Heart left ventricle (tissue), 16 donors: ENCODE data around the gene MGP. TPM values are rescaled to one million over a fixed set of nuclear protein-coding genes. Genes with fewer than 3 reads are reported as not detected.

Experiments
- ATAC-seq, 4 donors: fragments of 200-7000 bp; cut with Tn5 transposase; one replicate each; pipeline ENCODE4 v1.9.1; 2020 to 2022; ENCODE audit warnings: moderate library complexity in 4 of 4, mild to moderate bottlenecking in 3 of 4, moderate number of reproducible peaks in 1 of 4
- DNase-seq, 5 donors: peaks; one replicate each; pipeline ENCODE4 v3.0.0-alpha.2; 2020
- H3K27ac ChIP-seq, 12 donors: fragments of 200-600 bp; sonication (generic) in 4 of 12; one replicate each; pipeline versions ENCODE4 v1.5.0 to v1.8.0; 2016 to 2022; ENCODE audit warnings: mild to moderate bottlenecking in 2 of 12
- H3K27me3 ChIP-seq, 9 donors: fragments of 200-600 bp; sonication (generic) in 2 of 9; one replicate each; pipeline versions ENCODE4 v1.5.1 to v1.8.0; 2016 to 2022; ENCODE audit warnings: mild to moderate bottlenecking in 3 of 9
- H3K36me3 ChIP-seq, 9 donors: fragments of 200-600 bp; sonication (generic) in 2 of 9; one replicate each; pipeline versions ENCODE4 v1.5.0 to v1.8.0; 2018 to 2022; ENCODE audit warnings: mild to moderate bottlenecking in 2 of 9
- H3K4me1 ChIP-seq, 12 donors: fragments of 200-600 bp; sonication (generic) in 4 of 12; one replicate each; pipeline versions ENCODE4 v1.5.0 to v1.8.0; 2016 to 2022; ENCODE audit warnings: mild to moderate bottlenecking in 3 of 12
- H3K4me3 ChIP-seq, 12 donors: fragments of 200-600 bp; sonication (generic) in 4 of 12; one replicate each; pipeline versions ENCODE4 v1.5.0 to v1.8.0; 2017 to 2022; ENCODE audit warnings: mild to moderate bottlenecking in 9 of 12, moderate library complexity in 4 of 12
- H3K9me3 ChIP-seq, 12 donors: fragments of 200-600 bp; sonication (generic) in 4 of 12; one replicate each; pipeline versions ENCODE4 v1.5.0 to v1.8.0; 2016 to 2022; ENCODE audit warnings: mild to moderate bottlenecking in 1 of 12
- CTCF ChIP-seq, 12 donors: fragments of 200-600 bp; sonication (generic) in 4 of 12; IDR thresholded peaks; one replicate each; pipeline versions ENCODE4 v1.5.0 to v1.8.0; 2018 to 2022; ENCODE audit warnings: antibody characterized with exemption in 12 of 12, mild to moderate bottlenecking in 5 of 12
- POLR2A ChIP-seq, 2 donors: fragments of 450-650 bp; IDR thresholded peaks; one replicate each; pipeline ENCODE4 v1.6.1; 2017; ENCODE audit warnings: antibody characterized with exemption in 2 of 2, mild to moderate bottlenecking in 2 of 2, moderate library complexity in 2 of 2
- WGBS, 4 donors: extraction: QIAGEN DNeasy Blood & Tissue Kit in 2 of 4; methylation state at CpG; one replicate each; pipeline versions ENCODE4 v1.1.5 to v1.1.7; 2013 to 2018; 5-methylcytosine and 5-hydroxymethylcytosine counted together
- intact Hi-C, 10 donors: fragments of 100-400 bp; cut with DNase I; formaldehyde crosslinking; loops; one replicate each; pipeline versions ENCODE4 v1.11.1 to v1.14.2; 2022
- polyA plus RNA-seq, 2 donors: library from polyadenylated mRNA; stranded (reverse); fragments of 200-250 nt; gene quantifications; one replicate each; pipeline ENCODE4 v1.2.3, GENCODE V29; 2013
- total RNA-seq, 9 donors: library from RNA; depleted of rRNA in 2 of 9; stranded (reverse); fragments of >200 nt in 2 of 9; fragmentation: NEBNext Ultra II Directional in 3 of 9; extraction: Animal tissue kit (Norgen Biotek cat#: 25700) in 3 of 9; gene quantifications; one replicate each; pipeline versions ENCODE4 v1.1.0 to v1.2.4, GENCODE V29; 2016 to 2023
- donor health status: ischemic (EF 13 %, LVEDD 7.1; RV severe dilation, severe dysfunction).
- donor health status: healthy with polysubstance abuse.
- donor health status: DM: no; HTN: yes; CAD: no.
- donor health status: DM: no; HTN: no; CAD: no.
- donor health status: ischemic (EF 25% LVEDD 6.9; RV normal size, moderate dysfunction).
- donor health status: ischemic (EF 25% LVEDD 5.7; RV mildly dilated, moderate dysfunction).
- donor health status: healthy.
- donor health status: DM: yes; HTN: yes; CAD: no.
- donor health status: ischemic (EF 35%, LVEDD 5.7; RV mildly dilated, moderate dysfunction).
- donor health status: nonischemic (EF 11% LVEDD 7.7; RV severe dilation, severe dysfunction).
- donor health status: DM: yes; HTN: yes; CAD: no.
- donor health status: PGD.
- donor health status: ischemic (EF 29% LVEDD 5.4; RV normal size, mild dysfunction).
- donor health status: nonischemic (EF 23%, LVEDD 6.1; RV moderate dilation, normal function).

MGP gene
- total and polyA plus RNA-seq, 11 donors: 142 to 651 (median 255) TPM

- Histone ChIP-seq H3K9me3 (no peaks in the 10 kb centered on the region), H3K36me3 (no peaks in the 10 kb centered on the region), H3K27ac (peak overlapping the region; percentile 17 to 90 (median 74)), H3K4me1 (peaks cover 0 to 46% (median 17%) of the 10 kb centered on the region in 12 donors), H3K4me3 (peak overlapping the region in 2 of 12 donors; percentile 12 to 17), H3K27me3 (no peaks in the 10 kb centered on the region)
- intact Hi-C loops: loop anchor here in 5 of 10 donors (2.0 to 5.0 kb wide), 3 partner anchors 46 to 59 kb away; no protein-coding TSS in a partner anchor
- DNase-seq (peak in 4 of 5 donors; percentile 32 to 60 (median 38)), ATAC-seq (peak; percentile 70 to 84 (median 79))
- TF ChIP-seq CTCF (IDR thresholded peaks at IDR 0.05) (peak in 1 of 12 donors; percentile 15), POLR2A (IDR thresholded peaks at IDR 0.05) (no peak)
- 58 to 70% (median 63%) methylated on average over 5 of the region's 5 CpGs for WGBS, 4 donors
Observed at GRCh38 chr12:14893506-14894250, 8.0 kb upstream of the MGP start.

- peak overlapping the region in 2 of 12 donors; percentile 12 to 17 for H3K4me3 ChIP-seq
- TF ChIP-seq POLR2A (IDR thresholded peaks at IDR 0.05) (no peak), CTCF (IDR thresholded peaks at IDR 0.05) (peak in 6 of 12 donors; percentile 9 to 39 (median 28))
- no peaks in the 10 kb centered on the region for H3K27me3 ChIP-seq
- no peaks in the 10 kb centered on the region for H3K9me3 ChIP-seq
- ATAC-seq (peak; percentile 77 to 88 (median 84)), DNase-seq (peak in 4 of 5 donors; percentile 45 to 59 (median 50))
- whole genome bisulfite sequencing, 4 donors: 63 to 66% (median 66%) methylated on average over 7 of the region's 7 CpGs
- peaks cover 0 to 46% (median 17%) of the 10 kb centered on the region in 12 donors for H3K4me1 ChIP-seq
- H3K36me3 ChIP-seq: no peaks in the 10 kb centered on the region
- intact Hi-C loops: loop anchor here in 5 of 10 donors (2.0 to 5.0 kb wide), 3 partner anchors 46 to 59 kb away; no protein-coding TSS in a partner anchor
- H3K27ac ChIP-seq: peak overlapping the region; percentile 17 to 90 (median 74)
Observed at GRCh38 chr12:14892726-14893505, 7.3 kb upstream of the MGP start.

- Histone ChIP-seq H3K9me3 (no peaks in the 10 kb centered on the region), H3K4me1 (peaks cover 0 to 40% (median 14%) of the 10 kb centered on the region in 12 donors), H3K4me3 (no peak overlapping the region), H3K27me3 (no peaks in the 10 kb centered on the region), H3K36me3 (no peaks in the 10 kb centered on the region), H3K27ac (peak overlapping the region in 3 of 12 donors; percentile 5 to 40 (median 26))
- no peak for DNase-seq
- TF ChIP-seq CTCF (IDR thresholded peaks at IDR 0.05): no peak
- no peak for TF ChIP-seq POLR2A (IDR thresholded peaks at IDR 0.05)
- 70 to 92% (median 85%) methylated on average over 5 of the region's 5 CpGs for WGBS, 4 donors
- intact Hi-C loops: loop anchor here in 4 of 10 donors (5.0 kb wide), 2 partner anchors 43 to 62 kb away; no protein-coding TSS in a partner anchor
- ATAC-seq: no peak
Observed at GRCh38 chr12:14890701-14891100, 5.0 kb upstream of the MGP start.
